ENCODE results near the gene GRWD1. TPM values are rescaled to one million over a fixed set of nuclear protein-coding genes. Genes with fewer than 3 reads are reported as not detected.

The GRWD1 gene
- 109 to 124 TPM (median 114 TPM) in 5 replicates for total RNA-seq (2022; extraction: Qiagen RNA extraction)

GRCh38 chr19:48445606-48446481, at the start of gene GRWD1:
GRWD1 (plus strand) TSS chr19:48445983; CDS start chr19:48446006, 23 bp downstream.

GRCh38 chr19:48455171-48455907, 9.6 kb downstream of the GRWD1 start, which contains the start of gene KCNJ14:
KCNJ14 (plus strand) TSS chr19:48455574; CDS start chr19:48461725, 6,151 bp downstream.

DNA sequence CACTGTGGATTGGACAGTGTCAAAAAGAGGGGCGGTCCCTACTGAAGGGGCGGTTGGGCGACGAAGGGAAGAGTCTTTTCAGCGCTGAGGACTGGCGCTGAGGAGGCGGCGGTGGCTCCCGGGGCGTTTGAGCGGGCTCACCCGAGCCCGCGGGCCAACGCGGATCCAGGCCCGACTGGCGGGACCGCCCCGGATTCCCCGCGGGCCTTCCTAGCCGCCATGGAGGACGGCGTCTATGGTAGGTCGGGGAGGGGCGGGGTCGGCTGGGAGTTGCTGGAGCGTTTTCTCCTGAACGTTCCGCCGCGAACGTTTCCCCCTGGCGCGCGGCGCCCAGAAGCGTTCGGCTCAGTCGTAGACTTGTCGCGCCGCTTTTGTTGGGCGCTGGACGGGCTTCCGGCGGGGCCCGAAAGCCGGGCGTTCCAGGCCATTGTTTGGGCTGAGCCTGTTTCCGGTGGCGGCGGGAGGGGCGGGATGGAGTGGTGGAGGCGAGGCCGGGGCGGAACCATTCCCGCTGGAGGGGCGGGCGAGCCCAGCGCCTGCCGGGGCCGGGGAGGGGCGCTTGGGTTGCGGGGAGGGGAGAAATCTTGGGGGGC, 23.6 kb downstream of the GRWD1 start, which contains the start of gene CYTH2:
TSS of gene CYTH2 (plus strand) at position 81 of the 593 bp plus-strand sequence. CDS start at position 220, 139 bp downstream.

Other genes starting within 250 kb of the GRWD1 start
- gene CARD8, start 190.1 kb upstream of the GRWD1 start, total RNA-seq (2022; extraction: Qiagen RNA extraction): 15.1 to 17.4 TPM (median 15.8 TPM) in 5 replicates
- 6.8 to 10.7 TPM (median 7.6 TPM) in 5 replicates for gene ZNF114, start 175.9 kb upstream of the GRWD1 start, total RNA-seq (2022; extraction: Qiagen RNA extraction)
- 430 to 471 TPM (median 441 TPM) in 5 replicates for gene EMP3, start 120.4 kb upstream of the GRWD1 start, total RNA-seq (2022; extraction: Qiagen RNA extraction)
- gene TMEM143, start 82.0 kb upstream of the GRWD1 start, total RNA-seq (2022; extraction: Qiagen RNA extraction): 3.3 to 5.0 TPM (median 4.4 TPM) in 5 replicates
- gene SYNGR4, start 81.6 kb upstream of the GRWD1 start, total RNA-seq (2022; extraction: Qiagen RNA extraction): 2.0 to 3.8 TPM (median 3.0 TPM) in 5 replicates
- 392 to 442 TPM (median 433 TPM) in 5 replicates for gene KDELR1, start 54.4 kb upstream of the GRWD1 start, total RNA-seq (2022; extraction: Qiagen RNA extraction)
- 5.6 to 8.5 TPM (median 8.1 TPM) in 5 replicates for gene GRIN2D, start 52.3 kb upstream of the GRWD1 start, total RNA-seq (2022; extraction: Qiagen RNA extraction)
- 0.80 to 1.6 TPM (median 1.1 TPM) in 5 replicates for gene KCNJ14, start 9.6 kb downstream of the GRWD1 start, total RNA-seq (2022; extraction: Qiagen RNA extraction)
- gene CYTH2, start 23.4 kb downstream of the GRWD1 start, total RNA-seq (2022; extraction: Qiagen RNA extraction): 55.7 to 66.9 TPM (median 63.2 TPM) in 5 replicates
- 2.5 to 5.4 TPM (median 5.0 TPM) in 5 replicates for gene LMTK3, start 65.9 kb downstream of the GRWD1 start, total RNA-seq (2022; extraction: Qiagen RNA extraction)
- gene SULT2B1, start 106.2 kb downstream of the GRWD1 start, total RNA-seq (2022; extraction: Qiagen RNA extraction): 13.7 to 18.5 TPM (median 15.6 TPM) in 5 replicates
- 0.06 TPM in 1 of 5 replicates, not detected in the others for gene SPACA4, start 160.8 kb downstream of the GRWD1 start, total RNA-seq (2022; extraction: Qiagen RNA extraction)
- gene FAM83E, start 169.1 kb downstream of the GRWD1 start, total RNA-seq (2022; extraction: Qiagen RNA extraction): 0.12 to 0.40 TPM (median 0.21 TPM) in 5 replicates
- gene RPL18, start 173.2 kb downstream of the GRWD1 start, total RNA-seq (2022; extraction: Qiagen RNA extraction): 3,280 to 3,604 TPM (median 3,357 TPM) in 5 replicates
- 10.1 to 17.9 TPM (median 15.0 TPM) in 5 replicates for gene SPHK2, start 173.5 kb downstream of the GRWD1 start, total RNA-seq (2022; extraction: Qiagen RNA extraction)
- gene DBP, start 191.4 kb downstream of the GRWD1 start, total RNA-seq (2022; extraction: Qiagen RNA extraction): 1.4 to 2.6 TPM (median 1.9 TPM) in 5 replicates
- 6.9 to 11.7 TPM (median 9.4 TPM) in 5 replicates for gene CA11, start 200.2 kb downstream of the GRWD1 start, total RNA-seq (2022; extraction: Qiagen RNA extraction)
- 0.06 to 0.22 TPM (median 0.15 TPM) in 5 replicates for gene NTN5, start 227.0 kb downstream of the GRWD1 start, total RNA-seq (2022; extraction: Qiagen RNA extraction)
- gene FUT2, start 250.0 kb downstream of the GRWD1 start, total RNA-seq (2022; extraction: Qiagen RNA extraction): not detected in 5 replicates